Endothelial cell of umbilical vein (primary cell): Measurements from ENCODE around the gene SPANXN4.

Experiments used
- EZH2 ChIP-seq: IDR thresholded peaks from 2 replicates; pipeline ENCODE4 v1.6.1; 2012; ENCODE audit warnings: borderline replicate concordance, low read depth, mild to moderate bottlenecking, moderate library complexity, low read length, inconsistent platforms; ENCODE audit not compliant: severe bottlenecking
- JUN ChIP-seq: IDR thresholded peaks from 2 replicates; pipeline ENCODE4 v1.6.1; 2011; ENCODE audit warnings: borderline replicate concordance, low read depth; ENCODE audit not compliant: insufficient read length, insufficient read depth
- POLR2A ChIP-seq: IDR thresholded peaks from 2 replicates; pipeline ENCODE4 v1.6.1; 2012; ENCODE audit warnings: low read depth, mild to moderate bottlenecking, control low read depth, low read length
- POLR2AphosphoS5 ChIP-seq: IDR thresholded peaks from 2 replicates; pipeline ENCODE4 v1.6.1; 2012; ENCODE audit warnings: low read depth, mild to moderate bottlenecking, control low read depth, low read length, moderate library complexity; ENCODE audit not compliant: insufficient read depth
- TF ChIP-seq, protein P1 (sequence below), 2 donors: IDR thresholded peaks; 1 replicate in 1 of 2; 2 replicates in 1 of 2; pipeline ENCODE4 v1.5.1; 2011; ENCODE audit warnings: low read length in 2 of 2, mild to moderate bottlenecking in 2 of 2, moderate library complexity in 2 of 2, control low read depth in 1 of 2, inconsistent platforms in 1 of 2, low read depth in 1 of 2; ENCODE audit not compliant: insufficient read depth in 1 of 2; ENCODE audit errors: extremely low read depth in 1 of 2

- TF ChIP-seq POLR2AphosphoS5, result no peak
- TF ChIP-seq, protein P1, sequence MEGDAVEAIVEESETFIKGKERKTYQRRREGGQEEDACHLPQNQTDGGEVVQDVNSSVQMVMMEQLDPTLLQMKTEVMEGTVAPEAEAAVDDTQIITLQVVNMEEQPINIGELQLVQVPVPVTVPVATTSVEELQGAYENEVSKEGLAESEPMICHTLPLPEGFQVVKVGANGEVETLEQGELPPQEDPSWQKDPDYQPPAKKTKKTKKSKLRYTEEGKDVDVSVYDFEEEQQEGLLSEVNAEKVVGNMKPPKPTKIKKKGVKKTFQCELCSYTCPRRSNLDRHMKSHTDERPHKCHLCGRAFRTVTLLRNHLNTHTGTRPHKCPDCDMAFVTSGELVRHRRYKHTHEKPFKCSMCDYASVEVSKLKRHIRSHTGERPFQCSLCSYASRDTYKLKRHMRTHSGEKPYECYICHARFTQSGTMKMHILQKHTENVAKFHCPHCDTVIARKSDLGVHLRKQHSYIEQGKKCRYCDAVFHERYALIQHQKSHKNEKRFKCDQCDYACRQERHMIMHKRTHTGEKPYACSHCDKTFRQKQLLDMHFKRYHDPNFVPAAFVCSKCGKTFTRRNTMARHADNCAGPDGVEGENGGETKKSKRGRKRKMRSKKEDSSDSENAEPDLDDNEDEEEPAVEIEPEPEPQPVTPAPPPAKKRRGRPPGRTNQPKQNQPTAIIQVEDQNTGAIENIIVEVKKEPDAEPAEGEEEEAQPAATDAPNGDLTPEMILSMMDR (IDR thresholded peaks at IDR 0.05; ENCODE audit: extremely low read depth in 1 of 2, insufficient read depth in 1 of 2, low read depth in 1 of 2, low read length in 2 of 2), result no peak
- TF ChIP-seq POLR2A, result no peak
- TF ChIP-seq EZH2, result no peak
- TF ChIP-seq JUN, result no peak
Observed at GRCh38 chrX:142977128-142977914, 48.4 kb upstream of the SPANXN4 start.
